Kidney (tissue), 14 donors: ENCODE measurements around the gene CD101. TPM values are rescaled to one million over a fixed set of nuclear protein-coding genes. Genes with fewer than 3 reads are reported as not detected.

Experiments
- DNase-seq, 5 donors: peaks; one replicate each; pipeline ENCODE4 v3.0.0-alpha.2; 2013 to 2020
- FAIRE-seq: peaks from 2 replicates; lab custom pipeline; 2012; peaks lifted over from hg19 to GRCh38; lab: Jason Lieb, UNC
- H3K27ac ChIP-seq, 2 donors: one replicate each; pipeline ENCODE4 v1.7.0; 2013; ENCODE audit warnings: low read depth in 2 of 2, low read length in 2 of 2, inconsistent platforms in 1 of 2
- H3K27me3 ChIP-seq: one replicate; pipeline ENCODE4 v1.7.1; 2013; ENCODE audit warnings: low read length, inconsistent platforms; ENCODE audit not compliant: control insufficient read depth, insufficient read depth
- H3K36me3 ChIP-seq, 3 donors: one replicate each; pipeline versions ENCODE4 v1.7.0 to v1.7.1; 2013; ENCODE audit warnings: low read length in 3 of 3, control low read depth in 1 of 3, inconsistent platforms in 1 of 3; ENCODE audit not compliant: insufficient read depth in 3 of 3, control insufficient read depth in 2 of 3
- H3K4me1 ChIP-seq, 3 donors: one replicate each; pipeline versions ENCODE4 v1.7.0 to v1.7.1; 2013; ENCODE audit warnings: low read length in 3 of 3, inconsistent platforms in 1 of 3, low read depth in 1 of 3; ENCODE audit not compliant: control insufficient read depth in 2 of 3, insufficient read depth in 2 of 3
- H3K4me3 ChIP-seq, 3 donors: one replicate each; pipeline versions ENCODE4 v1.7.0 to v1.8.1; 2013; ENCODE audit warnings: low read length in 3 of 3, control low read depth in 1 of 3, inconsistent platforms in 1 of 3
- H3K9ac ChIP-seq, 3 donors: one replicate each; pipeline versions ENCODE4 v1.7.0 to v1.7.1; 2013; ENCODE audit warnings: low read length in 3 of 3, control low read depth in 1 of 3, inconsistent platforms in 1 of 3
- H3K9me3 ChIP-seq, 3 donors: one replicate each; pipeline versions ENCODE4 v1.7.0 to v1.7.1; 2013; ENCODE audit warnings: low read length in 3 of 3, control low read depth in 1 of 3, inconsistent platforms in 1 of 3; ENCODE audit not compliant: control insufficient read depth in 2 of 3, insufficient read depth in 1 of 3
- CTCF ChIP-seq: IDR thresholded peaks from 3 replicates; pipeline ENCODE4 v1.5.1; 2012; ENCODE audit warnings: mild to moderate bottlenecking, moderate library complexity, borderline replicate concordance; ENCODE audit not compliant: insufficient read depth; ENCODE audit errors: extremely low read depth
- intact Hi-C: fragments of 100-400 bp; cut with DNase I; formaldehyde crosslinking; loops from one replicate; pipeline ENCODE4 v1.11.1; 2022
- polyA plus RNA-seq: library from polyadenylated mRNA; stranded (reverse); fragments of 350-450 nt; fragmentation: Illumina TruSeq; extraction: RNeasy Lipid Tissue Mini Kit (QIAGEN cat#74804); gene quantifications from one replicate; pipeline ENCODE4 v1.2.3, GENCODE V29; 2014; ENCODE audit warnings: low read depth, low replicate concordance; ENCODE audit not compliant: insufficient read depth
- total RNA-seq: library from RNA; stranded (reverse); fragmentation: NEBNext Ultra II Directional; extraction: Animal tissue kit (Norgen Biotek cat#: 25700); gene quantifications from one replicate; pipeline ENCODE4 v1.2.1, GENCODE V29; 2021
- donor health status: control.
- donor health status: control.
- donor health status: control.
- donor health status: control.
- donor health status: control.
- donor health status: DM: yes; HTN: yes; CAD: no.
- donor health status: Normal renal cell carcinoma (clear cell type).

Gene CD101
- total and polyA plus RNA-seq, 2 donors from 2014 or later = 0.22 to 1.3 TPM

GRCh38 chr1:116956378-116956777 lies 45.2 kb upstream of the CD101 start:
- H3K27ac ChIP-seq = no peak overlapping the region
- no peaks in the 10 kb centered on the region for H3K4me1 ChIP-seq
- no peaks in the 10 kb centered on the region for H3K36me3 ChIP-seq
- H3K27me3 ChIP-seq = no peaks in the 10 kb centered on the region
- FAIRE-seq = no peak
- DNase-seq = no peak
- TF ChIP-seq CTCF = no peak
- no peaks in the 10 kb centered on the region for H3K9me3 ChIP-seq
- no peak overlapping the region for H3K9ac ChIP-seq
- H3K4me3 ChIP-seq = no peak overlapping the region
- intact Hi-C loops = no loop called here

GRCh38 chr1:116957646-116958045 lies 43.9 kb upstream of the CD101 start:
- no peak for FAIRE-seq
- no peaks in the 10 kb centered on the region for H3K27me3 ChIP-seq
- no peaks in the 10 kb centered on the region for H3K4me1 ChIP-seq
- no peak for TF ChIP-seq CTCF
- peaks cover 0 to 2% (median 0%) of the 10 kb centered on the region in 3 donors for H3K36me3 ChIP-seq
- intact Hi-C loops = no loop called here
- no peak for DNase-seq
- no peak overlapping the region for H3K27ac ChIP-seq
- H3K4me3 ChIP-seq = no peak overlapping the region
- no peaks in the 10 kb centered on the region for H3K9me3 ChIP-seq
- H3K9ac ChIP-seq = no peak overlapping the region

GRCh38 chr1:116958110-116958509 lies 43.5 kb upstream of the CD101 start:
- Histone ChIP-seq H3K4me3 (no peak overlapping the region), H3K9me3 (no peaks in the 10 kb centered on the region), H3K9ac (no peak overlapping the region), H3K27ac (no peak overlapping the region), H3K4me1 (no peaks in the 10 kb centered on the region), H3K36me3 (peaks cover 0 to 2% (median 0%) of the 10 kb centered on the region in 3 donors), H3K27me3 (no peaks in the 10 kb centered on the region)
- intact Hi-C loops = no loop called here
- FAIRE-seq (no peak), DNase-seq (no peak)
- no peak for TF ChIP-seq CTCF

GRCh38 chr1:116958977-116959376 lies 42.6 kb upstream of the CD101 start:
- Histone ChIP-seq H3K27ac (no peak overlapping the region), H3K4me3 (no peak overlapping the region), H3K36me3 (peaks cover 0 to 2% (median 0%) of the 10 kb centered on the region in 3 donors), H3K27me3 (no peaks in the 10 kb centered on the region), H3K9me3 (no peaks in the 10 kb centered on the region), H3K4me1 (no peaks in the 10 kb centered on the region), H3K9ac (no peak overlapping the region)
- no peak for DNase-seq
- no peak for FAIRE-seq
- intact Hi-C loops = no loop called here
- no peak for TF ChIP-seq CTCF
